Transverse colon (tissue), 4 donors: Measurements from ENCODE around the gene G6PC3. TPM values are rescaled to one million over a fixed set of nuclear protein-coding genes. Genes with fewer than 3 reads are reported as not detected.

Source experiments
- DNase-seq: peaks from one replicate; pipeline ENCODE4 v3.0.0-alpha.2; 2019
- H3K27ac ChIP-seq, 4 donors: fragments of 200-600 bp; sonication (generic); 2 replicates each; pipeline ENCODE4 v1.5.1; 2016 to 2018; ENCODE audit warnings: inconsistent platforms in 4 of 4
- H3K27me3 ChIP-seq: fragments of 200-600 bp; sonication (generic); 2 replicates; pipeline ENCODE4 v1.5.1; 2017; ENCODE audit warnings: inconsistent platforms
- H3K36me3 ChIP-seq, 4 donors: fragments of 200-600 bp; sonication (generic); 2 replicates each; pipeline ENCODE4 v1.5.1; 2017 to 2019; ENCODE audit warnings: inconsistent platforms in 4 of 4
- H3K4me1 ChIP-seq, 4 donors: fragments of 200-600 bp; sonication (generic); 2 replicates each; pipeline ENCODE4 v1.5.1; 2017 to 2020; ENCODE audit warnings: inconsistent platforms in 4 of 4
- H3K4me3 ChIP-seq, 4 donors: fragments of 200-600 bp; sonication (generic); 1 replicate in 1 of 4; 2 replicates in 3 of 4; pipeline versions ENCODE4 v1.5.1 to v1.6.1; 2017 to 2019; ENCODE audit warnings: inconsistent platforms in 4 of 4
- H3K9me3 ChIP-seq, 2 donors: fragments of 200-600 bp; sonication (generic); 2 replicates each; pipeline ENCODE4 v1.5.1; 2017 to 2019; ENCODE audit warnings: inconsistent platforms in 2 of 2
- CTCF ChIP-seq, 5 experiments: fragments of 200-600 bp in 3 of 5; fragments of 450-650 bp in 2 of 5; sonication (generic) in 3 of 5; IDR thresholded peaks; 1 replicate in 2 of 5; 2 replicates in 3 of 5; pipeline ENCODE4 v1.5.1; 2016 to 2017; ENCODE audit warnings: antibody characterized with exemption in 5 of 5, inconsistent platforms in 3 of 5, mild to moderate bottlenecking in 2 of 5, moderate library complexity in 1 of 5
- EP300 ChIP-seq: sonication (generic); formaldehyde crosslinking; IDR thresholded peaks from one replicate; pipeline ENCODE4 v1.6.1; 2017; ENCODE audit warnings: antibody characterized with exemption, low read depth
- POLR2A ChIP-seq: fragments of 450-650 bp; IDR thresholded peaks from one replicate; pipeline ENCODE4 v1.6.1; 2016; ENCODE audit warnings: antibody characterized with exemption, mild to moderate bottlenecking, moderate library complexity
- POLR2AphosphoS5 ChIP-seq, 3 donors: sonication (generic); formaldehyde crosslinking; IDR thresholded peaks; one replicate each; pipeline ENCODE4 v1.6.1; 2016; ENCODE audit warnings: antibody characterized with exemption in 3 of 3
- WGBS, 2 donors: methylation state at CpG; one replicate each; pipeline ENCODE4 v1.1.5; 2018; ENCODE audit warnings: low coverage in 1 of 2; 5-methylcytosine and 5-hydroxymethylcytosine counted together
- in situ Hi-C, 4 donors: fragments of 200-750 bp; cut with MboI; loops; one replicate each; pipeline versions ENCODE4 v1.15.0 to v1.15.1; 2017; ENCODE audit warnings: low sequenced_read_pairs in 3 of 4, low pct_ligation_motif_present in 1 of 4, low pct_unique_long_range_greater_than_20kb in 1 of 4
- intact Hi-C: fragments of 100-400 bp; cut with DNase I; formaldehyde crosslinking; loops from one replicate; pipeline ENCODE4 v1.15.1; 2023; ENCODE audit warnings: low total_unique reads
- total RNA-seq, 4 donors: library from RNA; depleted of rRNA; stranded (reverse); fragments of >200 nt; gene quantifications; one replicate each; pipeline ENCODE4 v1.1.0, GENCODE V29; 2016

Gene G6PC3
- total RNA-seq, 4 donors from 2014 or later, result 5.2 to 35.6 (median 18.5) TPM

- intact Hi-C loops, result no loop called here
- in situ Hi-C loops, result no loop called here
- WGBS, 2 donors, result 83 to 84% methylated on average over 6 to 15 of the region's 16 CpGs
- Histone ChIP-seq H3K4me1 (peaks cover 8 to 19% (median 11%) of the 10 kb centered on the region in 4 donors), H3K4me3 (no peak overlapping the region), H3K9me3 (no peaks in the 10 kb centered on the region), H3K36me3 (no peaks in the 10 kb centered on the region), H3K27ac (peak overlapping the region in 1 of 4 donors; percentile 1), H3K27me3 (no peaks in the 10 kb centered on the region)
- TF ChIP-seq EP300 (no peak), CTCF (IDR thresholded peaks at IDR 0.05) (no peak), POLR2A (no peak), POLR2AphosphoS5 (IDR thresholded peaks at IDR 0.05) (no peak)
- DNase-seq, result no peak
Observed at GRCh38 chr17:44102849-44103622, 32.5 kb downstream of the G6PC3 start.

GRCh38 chr17:44105483-44105882, 34.9 kb downstream of the G6PC3 start:
- H3K4me1 ChIP-seq, result peaks cover 29 to 42% (median 30%) of the 10 kb centered on the region in 4 donors
- TF ChIP-seq CTCF (IDR thresholded peaks at IDR 0.05) (no peak), POLR2AphosphoS5 (IDR thresholded peaks at IDR 0.05) (no peak), EP300 (no peak), POLR2A (no peak)
- 71% methylated on average over 3 of the region's 3 CpGs; no CpG with 5 or more reads in 1 of the 2 donors for WGBS, 2 donors
- H3K9me3 ChIP-seq, result no peaks in the 10 kb centered on the region
- H3K27ac ChIP-seq, result no peak overlapping the region
- no peaks in the 10 kb centered on the region for H3K27me3 ChIP-seq
- H3K36me3 ChIP-seq, result no peaks in the 10 kb centered on the region
- no peak for DNase-seq
- no peak overlapping the region for H3K4me3 ChIP-seq
- in situ Hi-C loops, result no loop called here
- intact Hi-C loops, result no loop called here

GRCh38 chr17:44105941-44106340, 35.4 kb downstream of the G6PC3 start:
- Histone ChIP-seq H3K27ac (no peak overlapping the region), H3K4me3 (no peak overlapping the region), H3K27me3 (no peaks in the 10 kb centered on the region), H3K9me3 (no peaks in the 10 kb centered on the region), H3K4me1 (peaks cover 34 to 46% (median 34%) of the 10 kb centered on the region in 4 donors), H3K36me3 (no peaks in the 10 kb centered on the region)
- in situ Hi-C loops (no loop called here), intact Hi-C loops (no loop called here)
- 74 to 100% methylated on average over 1 to 3 of the region's 3 CpGs for WGBS, 2 donors
- TF ChIP-seq CTCF (IDR thresholded peaks at IDR 0.05) (no peak), POLR2A (no peak), EP300 (no peak), POLR2AphosphoS5 (IDR thresholded peaks at IDR 0.05) (no peak)
- DNase-seq, result no peak

- H3K4me1 ChIP-seq, result peaks cover 39 to 55% (median 42%) of the 10 kb centered on the region in 4 donors
- TF ChIP-seq EP300 (no peak), CTCF (IDR thresholded peaks at IDR 0.05) (no peak), POLR2AphosphoS5 (IDR thresholded peaks at IDR 0.05) (no peak), POLR2A (no peak)
- H3K27ac ChIP-seq, result peak overlapping the region in 3 of 4 donors; percentile 86 to 94 (median 88)
- WGBS, 2 donors, result 90 to 95% methylated on average over 3 to 4 of the region's 4 CpGs
- no peak for DNase-seq
- in situ Hi-C loops (no loop called here), intact Hi-C loops (no loop called here)
- H3K9me3 ChIP-seq, result no peaks in the 10 kb centered on the region
- no peak overlapping the region for H3K4me3 ChIP-seq
- H3K27me3 ChIP-seq, result no peaks in the 10 kb centered on the region
- H3K36me3 ChIP-seq, result no peaks in the 10 kb centered on the region
Observed at GRCh38 chr17:44106801-44107200, 36.3 kb downstream of the G6PC3 start.
